ENCODE data around the gene MAD1L1. TPM values are rescaled to one million over a fixed set of nuclear protein-coding genes. Genes with fewer than 3 reads are reported as not detected.
A peak's percentile ranks its signal among the peaks of the same experiment; 100 is the strongest.

The MAD1L1 gene
- total RNA-seq, 4 donors from 2014 or later: 22.3 to 56.6 (median 35.0) TPM

GRCh38 chr7:2205036-2205780 is 27.5 kb downstream of the MAD1L1 start:
- WGBS, 2 donors (ENCODE audit: low coverage in 1 of 2): 29 to 93% methylated on average over 6 to 16 of the region's 16 CpGs
- Histone ChIP-seq H3K9me3 (no peaks in the 10 kb centered on the region), H3K4me3 (no peak overlapping the region), H3K27me3 (no peaks in the 10 kb centered on the region), H3K27ac (peak overlapping the region in 2 of 4 donors; percentile 42 to 59), H3K36me3 (peaks cover 0 to 28% of the 10 kb centered on the region in 2 donors), H3K4me1 (peaks cover 0 to 44% (median 18%) of the 10 kb centered on the region in 3 donors)
- no peak for TF ChIP-seq POLR2AphosphoS5 (IDR thresholded peaks at IDR 0.05)
- TF ChIP-seq CTCF (IDR thresholded peaks at IDR 0.05): no peak
- no peak for TF ChIP-seq POLR2A (IDR thresholded peaks at IDR 0.05)
- no peak for TF ChIP-seq EP300 (IDR thresholded peaks at IDR 0.05)
- ATAC-seq: no peak

- TF ChIP-seq EP300 (IDR thresholded peaks at IDR 0.05): no peak
- TF ChIP-seq CTCF (IDR thresholded peaks at IDR 0.05): no peak
- no peak for TF ChIP-seq POLR2AphosphoS5 (IDR thresholded peaks at IDR 0.05)
- no peak for TF ChIP-seq POLR2A (IDR thresholded peaks at IDR 0.05)
- no peak for ATAC-seq
- Histone ChIP-seq H3K27me3 (no peaks in the 10 kb centered on the region), H3K36me3 (peaks cover 0 to 36% of the 10 kb centered on the region in 2 donors), H3K27ac (peak overlapping the region in 3 of 4 donors; percentile 26 to 59 (median 38)), H3K4me3 (no peak overlapping the region), H3K9me3 (no peaks in the 10 kb centered on the region), H3K4me1 (peaks cover 0 to 39% (median 16%) of the 10 kb centered on the region in 3 donors)
- 98% methylated on average over 11 of the region's 11 CpGs; no CpG with 5 or more reads in 1 of the 2 donors for WGBS, 2 donors (ENCODE audit: low coverage in 1 of 2)
These were observed 28.3 kb downstream of the MAD1L1 start for GRCh38 chr7:2204446-2204845.

- peaks cover 0 to 42% of the 10 kb centered on the region in 2 donors for H3K36me3 ChIP-seq
- no peak overlapping the region for H3K4me3 ChIP-seq
- TF ChIP-seq CTCF (IDR thresholded peaks at IDR 0.05) (no peak), POLR2AphosphoS5 (IDR thresholded peaks at IDR 0.05) (peak; percentile 57), POLR2A (IDR thresholded peaks at IDR 0.05) (no peak)
- H3K9me3 ChIP-seq: no peaks in the 10 kb centered on the region
- peaks cover 0 to 35% (median 14%) of the 10 kb centered on the region in 3 donors for H3K4me1 ChIP-seq
- peak; percentile 33 for ATAC-seq
- peak overlapping the region in 3 of 4 donors; percentile 26 to 59 (median 38) for H3K27ac ChIP-seq
- H3K27me3 ChIP-seq: no peaks in the 10 kb centered on the region
- WGBS, 2 donors (ENCODE audit: low coverage in 1 of 2): 17 to 19% methylated on average over 7 of the region's 13 CpGs
These were observed 28.9 kb downstream of the MAD1L1 start for GRCh38 chr7:2203766-2204300.

- WGBS, 2 donors (ENCODE audit: low coverage in 1 of 2): 36% methylated on average over 3 of the region's 20 CpGs; no CpG with 5 or more reads in 1 of the 2 donors
- no peak for ATAC-seq
- H3K27ac ChIP-seq: peak overlapping the region in 2 of 4 donors; percentile 4 to 38
- TF ChIP-seq CTCF (IDR thresholded peaks at IDR 0.05) (peak in 1 of 4 experiments; percentile 32), EP300 (IDR thresholded peaks at IDR 0.05) (no peak), POLR2AphosphoS5 (IDR thresholded peaks at IDR 0.05) (no peak), POLR2A (IDR thresholded peaks at IDR 0.05) (no peak)
- peaks cover 0 to 41% of the 10 kb centered on the region in 2 donors for H3K36me3 ChIP-seq
- no peak overlapping the region for H3K4me3 ChIP-seq
- peaks cover 0 to 37% (median 14%) of the 10 kb centered on the region in 3 donors for H3K4me1 ChIP-seq
- H3K9me3 ChIP-seq: no peaks in the 10 kb centered on the region
- H3K27me3 ChIP-seq: no peaks in the 10 kb centered on the region
These were observed 29.6 kb downstream of the MAD1L1 start for GRCh38 chr7:2202901-2203765.
